H1 (cell line): ENCODE results near the gene ANK3. TPM values are rescaled to one million over a fixed set of nuclear protein-coding genes. Genes with fewer than 3 reads are reported as not detected.

ENCODE experiments used
- CTCF ChIA-PET: fragments of 300-600 bp; sonication (Branson Sonifier 250); formaldehyde crosslinking; loops from one replicate; lab custom pipeline; 2021; ENCODE audit not compliant: partially characterized antibody; lab: Charles Lee
- POLR2A ChIA-PET: fragments of 300-600 bp; sonication (Branson Sonifier 250); formaldehyde crosslinking; loops from one replicate; lab custom pipeline; 2021; ENCODE audit warnings: inconsistent platforms; ENCODE audit not compliant: partially characterized antibody; lab: Charles Lee
- DNase-seq, 2 experiments: peaks; one replicate each; pipeline versions ENCODE4 v3.0.0 to v3.0.0-alpha.2; 2010 to 2022; ENCODE audit warnings: low spot score in 2 of 2, low read depth in 1 of 2, mixed read lengths in 1 of 2
- FAIRE-seq: peaks from 2 replicates; lab custom pipeline; 2011; peaks lifted over from hg19 to GRCh38; lab: Jason Lieb, UNC
- H2AFZ ChIP-seq: 2 replicates; pipeline ENCODE4 v1.8.1; 2012; ENCODE audit warnings: low read length, inconsistent platforms
- H2AK5ac ChIP-seq: 2 replicates; pipeline ENCODE4 v1.6.1; 2013; ENCODE audit warnings: low read depth, low read length
- H2BK120ac ChIP-seq: replicated peaks from 2 replicates; pipeline ENCODE3; 2013; ENCODE audit warnings: low read depth, low read length, inconsistent platforms
- H2BK12ac ChIP-seq: 2 replicates; pipeline ENCODE4 v1.6.1; 2013; ENCODE audit warnings: low read depth, low read length
- H2BK15ac ChIP-seq: 2 replicates; pipeline ENCODE4 v1.6.1; 2013; ENCODE audit warnings: low read length
- H2BK20ac ChIP-seq: 2 replicates; pipeline ENCODE4 v1.6.1; 2013; ENCODE audit warnings: low read length
- H2BK5ac ChIP-seq: 2 replicates; pipeline ENCODE4 v1.6.1; 2013; ENCODE audit warnings: low read depth, low read length
- H3K14ac ChIP-seq: 2 replicates; pipeline ENCODE4 v1.6.1; 2013; ENCODE audit warnings: inconsistent platforms; ENCODE audit not compliant: insufficient read length
- H3K18ac ChIP-seq: 2 replicates; pipeline ENCODE4 v1.6.1; 2013; ENCODE audit warnings: low read length; ENCODE audit errors: extremely low read depth
- H3K23ac ChIP-seq: 2 replicates; pipeline ENCODE4 v1.6.1; 2013; ENCODE audit warnings: inconsistent platforms; ENCODE audit not compliant: insufficient read length
- H3K23me2 ChIP-seq: 2 replicates; pipeline ENCODE4 v1.6.1; 2013; ENCODE audit warnings: low read depth, low read length
- H3K27ac ChIP-seq: 2 replicates; pipeline ENCODE4 v1.6.1; 2011; ENCODE audit warnings: low read depth, low read length, inconsistent platforms
- H3K27me3 ChIP-seq, 4 experiments: replicated peaks in 1 of 4; 1 replicate in 1 of 4; 2 replicates in 3 of 4; pipeline versions ENCODE4 v1.6.1 to v1.8.1; 2011 to 2013; ENCODE audit warnings: low read length in 3 of 4, mild to moderate bottlenecking in 3 of 4, inconsistent platforms in 2 of 4, mixed read lengths in 2 of 4, moderate library complexity in 1 of 4; ENCODE audit not compliant: control insufficient read depth in 3 of 4, insufficient read depth in 3 of 4; ENCODE audit errors: extremely low read depth in 1 of 4
- H3K36me3 ChIP-seq, 4 experiments: 2 replicates each; pipeline versions ENCODE4 v1.6.1 to v1.8.1; 2011 to 2013; ENCODE audit warnings: mild to moderate bottlenecking in 4 of 4, low read length in 3 of 4, moderate library complexity in 2 of 4, control low read depth in 1 of 4, inconsistent platforms in 1 of 4; ENCODE audit not compliant: insufficient read depth in 4 of 4, control insufficient read depth in 2 of 4
- H3K4ac ChIP-seq: replicated peaks from 2 replicates; pipeline ENCODE3; 2013; ENCODE audit warnings: low read length, low read depth, mixed read lengths, inconsistent platforms; ENCODE audit not compliant: insufficient read length
- H3K4me1 ChIP-seq, 4 experiments: replicated peaks in 1 of 4; 1 replicate in 1 of 4; 2 replicates in 3 of 4; pipeline versions ENCODE4 v1.6.1 to v1.8.1; 2011 to 2013; ENCODE audit warnings: low read length in 3 of 4, inconsistent platforms in 2 of 4, mixed read lengths in 1 of 4; ENCODE audit not compliant: insufficient read depth in 4 of 4, control insufficient read depth in 3 of 4
- H3K4me2 ChIP-seq, 2 experiments: 2 replicates each; pipeline versions ENCODE4 v1.6.1 to v1.8.1; 2011 to 2013; ENCODE audit warnings: low read depth in 2 of 2, low read length in 2 of 2, control low read depth in 1 of 2, inconsistent platforms in 1 of 2, mild to moderate bottlenecking in 1 of 2; ENCODE audit not compliant: insufficient read depth in 1 of 2
- H3K4me3 ChIP-seq, 4 experiments: fragments of 200-600, 300-600 bp in 1 of 4; sonication (generic), shearing (Covaris generic), sonication (Bioruptor Twin) in 1 of 4; 2 replicates each; pipeline versions ENCODE4 v1.5.1 to v1.8.1; 2011 to 2016; ENCODE audit warnings: low read length in 4 of 4, low read depth in 3 of 4, control low read depth in 2 of 4, inconsistent platforms in 2 of 4, mild to moderate bottlenecking in 2 of 4, mixed read lengths in 1 of 4, moderate library complexity in 1 of 4; ENCODE audit not compliant: insufficient read depth in 2 of 4; ENCODE audit errors: extremely low read depth in 1 of 4
- H3K56ac ChIP-seq: replicated peaks from 2 replicates; pipeline ENCODE3; 2013; ENCODE audit warnings: low read depth, mild to moderate bottlenecking, mixed read lengths, low read length, inconsistent platforms; ENCODE audit not compliant: insufficient read length
- H3K79me1 ChIP-seq: 2 replicates; pipeline ENCODE4 v1.6.1; 2013; ENCODE audit warnings: low read depth, low read length, control low read depth
- H3K79me2 ChIP-seq, 2 experiments: 2 replicates each; pipeline versions ENCODE4 v1.6.1 to v1.8.1; 2012 to 2013; ENCODE audit warnings: low read length in 2 of 2, mild to moderate bottlenecking in 2 of 2, inconsistent platforms in 1 of 2; ENCODE audit not compliant: insufficient read depth in 2 of 2, control insufficient read depth in 1 of 2
- H3K9ac ChIP-seq, 4 experiments: replicated peaks in 1 of 4; 1 replicate in 1 of 4; 2 replicates in 3 of 4; pipeline versions ENCODE4 v1.6.1 to v1.8.1; 2011 to 2013; ENCODE audit warnings: low read depth in 3 of 4, low read length in 3 of 4, control low read depth in 2 of 4, mild to moderate bottlenecking in 2 of 4, moderate library complexity in 2 of 4, inconsistent platforms in 1 of 4; ENCODE audit errors: extremely low read depth in 1 of 4
- H3K9me3 ChIP-seq, 2 experiments: 2 replicates each; pipeline versions ENCODE4 v1.6.1 to v1.8.1; 2012 to 2013; ENCODE audit warnings: mild to moderate bottlenecking in 2 of 2, moderate library complexity in 2 of 2, control low read depth in 1 of 2, inconsistent platforms in 1 of 2, low read depth in 1 of 2, low read length in 1 of 2, mixed read lengths in 1 of 2; ENCODE audit not compliant: insufficient read depth in 2 of 2
- H4K20me1 ChIP-seq, 2 experiments: replicated peaks in 1 of 2; 2 replicates each; pipeline versions ENCODE3 to v1.8.1; 2011 to 2013; ENCODE audit warnings: inconsistent platforms in 2 of 2, low read length in 2 of 2, mild to moderate bottlenecking in 1 of 2; ENCODE audit not compliant: insufficient read depth in 2 of 2, control insufficient read depth in 1 of 2
- H4K5ac ChIP-seq: 2 replicates; pipeline ENCODE4 v1.6.1; 2013; ENCODE audit warnings: low read length, low read depth, mixed read lengths, inconsistent platforms; ENCODE audit not compliant: insufficient read length
- H4K8ac ChIP-seq: 2 replicates; pipeline ENCODE4 v1.8.0; 2013; ENCODE audit warnings: mild to moderate bottlenecking, moderate library complexity, low read length, inconsistent platforms; ENCODE audit not compliant: insufficient read depth; ENCODE audit errors: extremely low read depth
- H4K91ac ChIP-seq: replicated peaks from 2 replicates; pipeline ENCODE3; 2013; ENCODE audit warnings: low read length, mixed read lengths, inconsistent platforms; ENCODE audit not compliant: insufficient read length
- BACH1 ChIP-seq: IDR thresholded peaks from 2 replicates; pipeline ENCODE4 v1.6.1; 2012; ENCODE audit warnings: low read length, improper control_type of control experiment
- CHD2 ChIP-seq: IDR thresholded peaks from 2 replicates; pipeline ENCODE4 v1.6.1; 2012; ENCODE audit warnings: low read length, improper control_type of control experiment
- EGR1 ChIP-seq: IDR thresholded peaks from 2 replicates; pipeline ENCODE4 v1.6.1; 2011; ENCODE audit warnings: low read depth, low read length, borderline replicate concordance
- FOSL1 ChIP-seq: IDR thresholded peaks from 2 replicates; pipeline ENCODE4 v1.6.1; 2011; ENCODE audit warnings: mild to moderate bottlenecking, low read depth, low read length, moderate library complexity; ENCODE audit not compliant: insufficient read depth
- GABPA ChIP-seq: IDR thresholded peaks from 2 replicates; pipeline ENCODE4 v1.6.1; 2011; ENCODE audit warnings: mild to moderate bottlenecking, low read length, moderate library complexity, borderline replicate concordance; ENCODE audit not compliant: insufficient read depth
- HDAC6 ChIP-seq: IDR thresholded peaks from one replicate; pipeline ENCODE4 v1.7.1; 2012; ENCODE audit warnings: low read depth, mild to moderate bottlenecking, inconsistent platforms, low read length, moderate library complexity
- KDM5A ChIP-seq: fragments of 200-600 bp; IDR thresholded peaks from 2 replicates; pipeline ENCODE4 v1.7.1; 2012; ENCODE audit warnings: mild to moderate bottlenecking, low read length, inconsistent platforms, mixed read lengths
- SIN3A ChIP-seq, 2 experiments: IDR thresholded peaks in 1 of 2; conservative IDR thresholded peaks in 1 of 2; 2 replicates each; pipeline ENCODE4 v1.6.1; 2011 to 2012; ENCODE audit warnings: low read length in 2 of 2, improper control_type of control experiment in 1 of 2, low read depth in 1 of 2, mild to moderate bottlenecking in 1 of 2
- SP1 ChIP-seq: IDR thresholded peaks from 2 replicates; pipeline ENCODE4 v1.6.1; 2011; ENCODE audit warnings: low read depth, low read length
- SP4 ChIP-seq: IDR thresholded peaks from 2 replicates; pipeline ENCODE4 v1.6.1; 2012; ENCODE audit warnings: low read length, inconsistent platforms
- TEAD4 ChIP-seq: IDR thresholded peaks from 2 replicates; pipeline ENCODE4 v1.6.1; 2012; ENCODE audit warnings: low read depth, low read length, inconsistent platforms, mixed read lengths
- WGBS, 2 experiments: shearing (Covaris generic) in 1 of 2; methylation state at CpG; one replicate each; pipeline versions ENCODE4 v1.1.6 to v1.1.7; 2013 to 2015; ENCODE audit warnings: low lambda C conversion rate in 2 of 2, mixed read lengths in 2 of 2, inconsistent platforms in 1 of 2, low coverage in 1 of 2, missing lambda C conversion rate in 1 of 2; ENCODE audit not compliant: insufficient replicate concordance in 2 of 2, insufficient coverage in 1 of 2, insufficient read length in 1 of 2; ENCODE audit errors: extremely low coverage in 1 of 2, missing lambda C conversion rate in 1 of 2; 5-methylcytosine and 5-hydroxymethylcytosine counted together
- polyA plus RNA-seq, 7 experiments: library from polyadenylated mRNA; depleted of rRNA in 3 of 7; stranded (reverse) in 5 of 7; unstranded in 2 of 7; fragments of >200 nt in 5 of 7; fragments of 200-250 nt in 2 of 7; gene quantifications; 1 replicate in 5 of 7; 2 replicates in 1 of 7; 4 replicates in 1 of 7; pipeline versions ENCODE4 v1.2.1 to v1.2.3, GENCODE V29; 2011 to 2013; ENCODE audit warnings: missing spikeins in 2 of 7, mixed read lengths in 2 of 7
- total RNA-seq: library from RNA; stranded (reverse); fragmentation: NEBNext Ultra II Directional; extraction: Animal tissue kit (Norgen Biotek cat#: 25700); gene quantifications from 2 replicates; pipeline ENCODE4 v1.2.1, GENCODE V29; 2021

ANK3 gene
- total and polyA plus RNA-seq, 2 of the 8 experiments (the other 6 are each of a cell fraction or from before 2014, with no cell fraction given) = 18.1 to 67.9 TPM

DNA sequence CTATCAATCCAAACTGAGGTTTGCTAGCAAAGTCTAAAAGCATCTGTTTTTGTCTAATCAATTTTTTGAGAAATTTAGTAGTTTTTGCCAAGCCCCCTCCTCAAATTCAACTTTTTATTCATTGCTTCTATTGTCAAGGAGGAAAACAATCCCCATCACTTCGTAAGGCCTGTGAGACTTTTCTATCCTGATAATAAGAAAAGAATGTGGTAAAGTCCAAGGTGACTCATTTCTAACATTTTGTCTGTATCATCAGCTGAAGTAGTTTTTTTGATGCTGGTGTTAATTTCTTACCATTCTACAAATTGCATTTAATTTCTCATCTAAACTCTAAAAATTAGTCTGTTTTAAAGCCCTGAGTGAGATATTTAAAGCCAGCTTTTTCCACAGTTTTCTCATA lies 11.7 kb downstream of the ANK3 start:
- Histone ChIP-seq H4K5ac (no peak overlapping the region), H2BK12ac (no peak overlapping the region), H2BK15ac (no peak overlapping the region), H3K9ac (no peak overlapping the region), H4K91ac (no peak overlapping the region), H3K23ac (no peak overlapping the region), H3K27ac (no peak overlapping the region), H3K23me2 (no peaks in the 10 kb centered on the region), H3K27me3 (no peaks in the 10 kb centered on the region), H3K4me2 (no peak overlapping the region), H4K20me1 (no peaks in the 10 kb centered on the region), H2BK120ac (no peak overlapping the region), H4K8ac (no peak overlapping the region), H2AK5ac (no peak overlapping the region), H3K56ac (no peak overlapping the region), H2AFZ (no peak overlapping the region), H3K36me3 (no peaks in the 10 kb centered on the region), H2BK20ac (no peak overlapping the region), H3K14ac (no peak overlapping the region), H3K18ac (no peak overlapping the region), H3K4me1 (peaks cover 0 to 6% (median 3%) of the 10 kb centered on the region in 4 experiments; a peak in 4 of 7 replicates), H3K4ac (no peak overlapping the region), H3K4me3 (no peak overlapping the region), H3K79me1 (no peaks in the 10 kb centered on the region), H2BK5ac (no peak overlapping the region), H3K9me3 (no peaks in the 10 kb centered on the region), H3K79me2 (no peaks in the 10 kb centered on the region)
- DNase-seq (no peak), FAIRE-seq (no peak)
- ChIA-PET CTCF (no interaction called here), POLR2A (no interaction called here)
- TF ChIP-seq SP4 (no peak), GABPA (no peak), HDAC6 (no peak), SIN3A (conservative IDR thresholded peaks at IDR 0.05 in 1 of 2, IDR thresholded peaks at IDR 0.05 in 1 of 2; ENCODE audit: low read depth in 1 of 2, low read length in 2 of 2) (no peak), BACH1 (no peak), CHD2 (no peak), TEAD4 (no peak), EGR1 (no peak), SP1 (no peak), FOSL1 (no peak), KDM5A (no peak)
- 68% methylated on average over 1 of the region's 1 CpG; no CpG with 5 or more reads in 1 of the 2 experiments for WGBS, 2 experiments
